Naive B cell (primary cell): ENCODE measurements around the gene CCDC30. TPM values are rescaled to one million over a fixed set of nuclear protein-coding genes. Genes with fewer than 3 reads are reported as not detected.
"Not testable (repeated sequence)": the region's sequence is repeated elsewhere in the genome, so short reads cannot be mapped to it uniquely, and the experiment has no call there.

Experiments used
- ATAC-seq, 2 donors: fragments of 150-1000 bp; cut with Tn5 transposase; 2 replicates each; pipeline ENCODE4 v1.10.0; 2021; ENCODE audit warnings: low read depth in 2 of 2, mild to moderate bottlenecking in 2 of 2, moderate library complexity in 2 of 2
- DNase-seq: peaks from one replicate; pipeline ENCODE4 v3.0.0; 2022
- H3K27ac Mint-ChIP-seq, 6 donors: one replicate each; pipeline ENCODE4 v1.8.0; 2020 to 2022; ENCODE audit warnings: mild to moderate bottlenecking in 6 of 6, mixed read lengths in 6 of 6, moderate library complexity in 5 of 6, inconsistent platforms in 2 of 6
- H3K27me3 Mint-ChIP-seq, 3 donors: one replicate each; pipeline ENCODE4 v1.8.0; 2021 to 2022; ENCODE audit warnings: mixed read lengths in 3 of 3, mild to moderate bottlenecking in 1 of 3
- H3K36me3 Mint-ChIP-seq, 2 donors: one replicate each; pipeline ENCODE4 v1.8.0; 2020 to 2022; ENCODE audit warnings: mixed read lengths in 2 of 2, inconsistent platforms in 1 of 2, mild to moderate bottlenecking in 1 of 2
- H3K4me1 Mint-ChIP-seq, 3 donors: one replicate each; pipeline ENCODE4 v1.8.0; 2020 to 2022; ENCODE audit warnings: mixed read lengths in 3 of 3, inconsistent platforms in 1 of 3, mild to moderate bottlenecking in 1 of 3, moderate library complexity in 1 of 3
- H3K4me3 Mint-ChIP-seq, 8 donors: one replicate each; pipeline ENCODE4 v1.8.0; 2020 to 2022; ENCODE audit warnings: mild to moderate bottlenecking in 8 of 8, mixed read lengths in 8 of 8, moderate library complexity in 8 of 8, inconsistent platforms in 2 of 8
- H3K9me3 Mint-ChIP-seq, 7 donors: one replicate each; pipeline ENCODE4 v1.8.0; 2020 to 2022; ENCODE audit warnings: mixed read lengths in 7 of 7, mild to moderate bottlenecking in 5 of 7, inconsistent platforms in 2 of 7, moderate library complexity in 1 of 7
- polyA plus RNA-seq, 6 donors: library from polyadenylated mRNA; unstranded; fragments of 300-500 nt; fragmentation: Illumina TruSeq; gene quantifications; one replicate each; pipeline ENCODE4 v1.2.3, GENCODE V29; 2021; ENCODE audit warnings: low read depth in 6 of 6

Gene CCDC30
- polyA plus RNA-seq, 6 donors from 2014 or later = 0.72 to 4.0 (median 1.3) TPM

DNA sequence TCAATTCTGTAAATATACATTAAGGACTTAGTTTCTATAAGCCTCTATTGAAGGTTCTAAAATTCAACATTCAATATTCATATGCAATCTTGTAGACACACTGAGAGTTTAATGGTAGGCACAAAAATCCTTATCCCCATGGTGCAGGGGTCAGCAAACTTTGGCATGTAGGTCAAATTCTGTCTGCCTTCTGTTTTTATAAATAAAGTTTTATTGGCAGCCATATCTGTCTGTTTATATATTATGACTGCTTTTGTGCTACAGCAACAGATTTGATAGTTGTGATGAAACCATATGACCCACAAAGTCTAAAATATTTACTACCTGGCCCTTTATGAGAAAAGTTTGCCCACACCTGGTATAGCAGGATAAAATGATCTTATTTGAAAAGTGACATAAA, 104.0 kb downstream of the CCDC30 start:
- ATAC-seq (no peak), DNase-seq (no peak)
- no peak overlapping the region for H3K27ac Mint-ChIP-seq
- no peaks in the 10 kb centered on the region for H3K4me1 Mint-ChIP-seq
- H3K9me3 Mint-ChIP-seq = peaks cover 0 to 2% (median 0%) of the 10 kb centered on the region in 7 donors
- no peaks in the 10 kb centered on the region for H3K36me3 Mint-ChIP-seq
- H3K27me3 Mint-ChIP-seq = no peaks in the 10 kb centered on the region
- H3K4me3 Mint-ChIP-seq = no peak overlapping the region

DNA sequence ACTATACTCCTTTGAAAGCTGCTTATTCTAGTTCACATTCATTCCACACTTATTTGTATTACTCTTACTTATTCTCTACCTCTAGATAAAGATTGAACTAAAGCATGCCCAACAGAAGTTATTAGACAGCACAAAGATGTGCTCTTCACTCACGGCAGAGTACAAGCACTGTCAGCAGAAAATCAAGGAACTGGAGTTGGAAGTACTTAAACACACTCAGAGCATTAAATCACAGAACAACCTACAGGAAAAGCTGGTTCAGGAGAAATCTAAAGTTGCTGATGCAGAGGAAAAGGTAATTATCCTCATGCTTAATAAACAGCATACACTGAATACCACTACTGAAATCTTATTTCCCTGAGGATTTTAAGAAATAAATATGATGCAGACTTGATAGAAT, 113.8 kb downstream of the CCDC30 start:
- Mint-ChIP-seq H3K4me3 (no peak overlapping the region), H3K9me3 (no peaks in the 10 kb centered on the region), H3K27ac (no peak overlapping the region), H3K36me3 (no peaks in the 10 kb centered on the region), H3K4me1 (no peaks in the 10 kb centered on the region), H3K27me3 (no peaks in the 10 kb centered on the region)
- no peak for DNase-seq
- ATAC-seq = no peak

DNA sequence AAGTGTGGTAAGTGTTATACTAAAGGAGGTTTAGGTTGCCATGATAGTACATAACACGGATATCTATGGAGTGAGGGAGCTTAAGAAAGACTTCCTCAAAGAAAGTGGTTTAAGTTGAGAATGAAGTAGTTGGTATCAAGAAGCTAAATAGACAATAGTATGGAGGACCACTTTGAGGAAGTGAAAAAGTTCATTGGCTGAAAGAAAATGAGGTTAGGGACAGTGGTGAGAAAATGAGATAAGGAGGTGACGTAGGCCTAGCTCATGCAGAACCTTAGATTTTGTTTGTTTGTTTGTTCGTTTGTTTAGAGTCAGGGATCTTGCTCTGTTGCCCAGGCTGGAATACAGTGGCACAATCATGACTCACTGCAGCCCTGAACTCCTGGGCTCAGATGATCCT, 122.9 kb downstream of the CCDC30 start:
- H3K4me1 Mint-ChIP-seq = peaks cover 0 to 6% (median 5%) of the 10 kb centered on the region in 3 donors
- ATAC-seq (peak; percentile 80 to 86), DNase-seq (peak; percentile 1)
- peaks cover 9 to 19% (median 15%) of the 10 kb centered on the region in 7 donors for H3K9me3 Mint-ChIP-seq
- H3K4me3 Mint-ChIP-seq = no peak overlapping the region
- H3K36me3 Mint-ChIP-seq = peaks cover 30 to 34% of the 10 kb centered on the region in 2 donors
- no peaks in the 10 kb centered on the region for H3K27me3 Mint-ChIP-seq
- peak overlapping the region in 1 of 6 donors; percentile 72 for H3K27ac Mint-ChIP-seq

DNA sequence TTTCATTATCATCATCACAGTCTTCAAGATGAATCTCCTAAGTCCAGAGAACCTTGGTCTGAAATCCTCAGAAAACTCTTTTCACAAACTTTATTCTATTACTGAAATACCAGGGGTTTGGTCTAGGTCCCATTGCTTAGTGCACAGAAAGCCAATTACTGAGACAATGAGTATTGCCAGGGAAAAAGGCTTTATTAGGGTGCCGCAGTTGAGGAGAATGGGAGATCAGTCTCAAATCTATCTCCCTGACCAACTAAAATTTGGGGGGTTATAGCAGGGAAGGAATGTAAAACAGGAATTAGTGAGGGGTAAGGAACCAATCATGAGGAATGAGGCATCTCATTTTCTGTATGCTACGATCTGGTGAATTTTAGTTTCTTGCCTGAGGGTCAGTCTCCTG, 124.7 kb downstream of the CCDC30 start:
- Mint-ChIP-seq H3K4me3 (peak overlapping the region in 1 of 8 donors; percentile 8), H3K9me3 (peaks cover 9 to 19% (median 15%) of the 10 kb centered on the region in 7 donors), H3K36me3 (peaks cover 30 to 34% of the 10 kb centered on the region in 2 donors), H3K27ac (no peak overlapping the region), H3K27me3 (no peaks in the 10 kb centered on the region), H3K4me1 (peaks cover 0 to 6% (median 5%) of the 10 kb centered on the region in 3 donors)
- no peak for DNase-seq
- ATAC-seq = no peak

DNA sequence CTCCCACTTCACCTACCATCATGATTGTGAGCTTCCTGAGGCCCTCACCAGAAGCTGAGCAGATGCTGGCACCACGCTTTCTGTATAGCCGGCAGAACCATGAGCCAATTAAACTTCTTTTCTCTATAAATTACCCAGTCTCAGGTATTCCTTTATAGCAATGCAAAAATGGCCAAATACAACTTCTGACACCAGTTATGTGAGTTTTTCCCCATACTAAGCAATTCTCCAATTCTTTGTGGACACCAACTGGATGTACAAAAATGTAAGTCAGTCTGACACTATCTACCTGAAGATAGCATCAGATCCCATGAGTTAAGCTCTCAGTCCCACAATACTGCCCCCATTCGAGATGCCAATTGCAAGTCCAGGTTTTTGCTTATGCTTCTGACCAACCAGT, 129.7 kb downstream of the CCDC30 start:
- ATAC-seq = no peak
- H3K4me3 Mint-ChIP-seq = no peak overlapping the region

DNA sequence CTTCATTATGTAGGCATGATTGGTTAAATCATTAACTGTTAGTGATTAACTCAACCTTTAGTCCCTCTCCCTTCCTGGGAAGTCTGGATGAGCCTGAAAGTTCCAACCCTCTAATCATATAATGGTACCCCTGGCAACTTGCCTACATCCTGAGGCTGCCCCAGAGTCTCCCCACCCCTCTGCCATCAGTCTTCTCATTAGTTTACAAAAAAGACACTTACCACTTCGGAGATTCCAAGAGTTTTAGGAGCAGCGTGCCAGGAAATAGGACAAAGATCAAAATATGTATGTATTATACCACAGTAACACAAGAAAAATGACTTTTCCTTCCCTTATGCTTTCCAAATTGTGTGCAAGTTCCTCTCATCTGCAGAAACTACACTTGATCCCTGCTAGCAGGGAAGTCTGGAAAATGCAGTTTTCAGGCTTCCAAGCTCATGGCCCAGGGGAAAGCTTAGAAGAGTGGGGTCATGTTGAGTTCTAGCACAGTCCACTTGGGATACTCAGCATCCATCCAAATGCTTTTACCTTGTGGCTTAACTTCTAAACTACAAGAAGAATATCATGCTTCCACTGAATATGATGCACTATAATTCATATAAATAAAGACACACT, 130.5 kb downstream of the CCDC30 start:
- H3K4me3 Mint-ChIP-seq = no peak overlapping the region
- no peak overlapping the region for H3K27ac Mint-ChIP-seq
- H3K27me3 Mint-ChIP-seq = no peaks in the 10 kb centered on the region
- H3K9me3 Mint-ChIP-seq = peaks cover 0 to 6% (median 4%) of the 10 kb centered on the region in 7 donors
- peaks cover 25 to 29% of the 10 kb centered on the region in 2 donors for H3K36me3 Mint-ChIP-seq
- ATAC-seq = no peak
- no peak for DNase-seq
- H3K4me1 Mint-ChIP-seq = no peaks in the 10 kb centered on the region

More for the DNA sequence above, 129.7 kb downstream of the CCDC30 start:
- Mint-ChIP-seq H3K27me3 (no peaks in the 10 kb centered on the region), H3K27ac (no peak overlapping the region), H3K36me3 (peaks cover 31 to 37% of the 10 kb centered on the region in 2 donors), H3K4me1 (no peaks in the 10 kb centered on the region), H3K9me3 (peaks cover 5 to 11% (median 7%) of the 10 kb centered on the region in 7 donors)
- no peak for DNase-seq

DNA sequence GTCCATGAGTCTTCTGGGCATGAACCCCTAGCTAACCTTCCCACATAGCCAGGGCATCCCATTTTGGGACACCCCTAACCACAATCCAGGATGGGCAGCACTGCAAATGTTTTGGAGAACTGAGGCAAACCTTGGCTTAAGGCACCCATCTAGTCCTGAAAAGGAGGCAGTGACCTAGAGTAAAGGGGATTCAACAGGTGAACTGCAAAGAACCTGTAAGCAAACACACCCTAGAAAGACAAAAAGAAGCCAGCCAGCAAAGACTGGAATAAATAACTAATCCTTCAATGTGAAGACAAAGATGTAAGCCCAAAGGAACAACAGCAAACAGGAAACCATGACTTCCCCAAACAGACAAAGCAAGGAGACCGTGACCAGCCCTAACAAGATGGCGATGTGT, 138.4 kb downstream of the CCDC30 start:
- peak overlapping the region in 1 of 6 donors; percentile 10 for H3K27ac Mint-ChIP-seq
- DNase-seq = no peak
- H3K36me3 Mint-ChIP-seq = peaks cover 11 to 30% of the 10 kb centered on the region in 2 donors
- no peak overlapping the region for H3K4me3 Mint-ChIP-seq
- peaks cover 0 to 5% (median 0%) of the 10 kb centered on the region in 3 donors for H3K4me1 Mint-ChIP-seq
- H3K27me3 Mint-ChIP-seq = peaks cover 0 to 5% (median 0%) of the 10 kb centered on the region in 3 donors
- no peak for ATAC-seq
- peaks cover 4 to 28% (median 18%) of the 10 kb centered on the region in 7 donors for H3K9me3 Mint-ChIP-seq

DNA sequence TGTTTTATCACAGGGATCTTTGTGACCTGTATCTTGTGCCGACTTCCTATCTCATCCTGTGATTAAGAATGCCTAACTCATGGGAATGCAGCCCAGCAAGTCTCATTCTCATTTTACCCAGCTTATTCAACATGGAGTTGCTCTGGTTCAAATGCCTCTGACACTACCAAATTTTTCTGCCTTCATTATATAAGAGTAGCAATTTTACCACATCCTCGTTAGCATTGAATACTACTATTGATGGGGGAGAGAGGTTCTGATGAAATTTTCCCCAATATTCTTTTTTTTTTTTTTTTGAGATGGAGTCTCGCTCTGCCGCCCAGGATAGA, 150.7 kb downstream of the CCDC30 start:
- H3K4me1 Mint-ChIP-seq = peaks cover 4 to 5% (median 5%) of the 10 kb centered on the region in 3 donors
- DNase-seq = no peak
- ATAC-seq = no peak
- no peak overlapping the region for H3K27ac Mint-ChIP-seq
- H3K9me3 Mint-ChIP-seq = no peaks in the 10 kb centered on the region
- no peak overlapping the region for H3K4me3 Mint-ChIP-seq
- H3K36me3 Mint-ChIP-seq = peaks cover 6 to 7% of the 10 kb centered on the region in 2 donors
- H3K27me3 Mint-ChIP-seq = no peaks in the 10 kb centered on the region

DNA sequence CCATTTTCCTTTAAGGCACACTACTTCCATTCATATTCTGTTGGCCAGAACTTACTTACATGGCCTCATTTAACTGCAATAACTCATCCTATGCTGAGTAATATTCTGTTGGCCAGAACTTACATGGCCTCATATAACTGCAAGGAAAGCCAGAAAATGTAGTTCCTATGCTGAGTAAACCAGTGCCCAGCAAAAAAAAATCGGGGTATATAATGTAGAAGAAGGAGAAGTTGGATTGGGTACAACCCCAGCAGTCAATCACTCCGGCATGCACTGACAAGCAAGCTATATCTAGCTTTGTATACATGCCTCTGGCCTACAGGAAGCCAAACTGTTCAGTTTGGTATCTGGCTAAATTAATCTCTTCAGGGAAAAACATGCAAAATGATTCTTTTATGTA, 155.8 kb downstream of the CCDC30 start:
- no peak for ATAC-seq
- no peak for DNase-seq
- H3K27me3 Mint-ChIP-seq = no peaks in the 10 kb centered on the region
- peaks cover 0 to 4% (median 0%) of the 10 kb centered on the region in 7 donors for H3K9me3 Mint-ChIP-seq
- peaks cover 6 to 7% of the 10 kb centered on the region in 2 donors for H3K36me3 Mint-ChIP-seq
- H3K27ac Mint-ChIP-seq = no peak overlapping the region
- no peaks in the 10 kb centered on the region for H3K4me1 Mint-ChIP-seq
- H3K4me3 Mint-ChIP-seq = no peak overlapping the region

DNA sequence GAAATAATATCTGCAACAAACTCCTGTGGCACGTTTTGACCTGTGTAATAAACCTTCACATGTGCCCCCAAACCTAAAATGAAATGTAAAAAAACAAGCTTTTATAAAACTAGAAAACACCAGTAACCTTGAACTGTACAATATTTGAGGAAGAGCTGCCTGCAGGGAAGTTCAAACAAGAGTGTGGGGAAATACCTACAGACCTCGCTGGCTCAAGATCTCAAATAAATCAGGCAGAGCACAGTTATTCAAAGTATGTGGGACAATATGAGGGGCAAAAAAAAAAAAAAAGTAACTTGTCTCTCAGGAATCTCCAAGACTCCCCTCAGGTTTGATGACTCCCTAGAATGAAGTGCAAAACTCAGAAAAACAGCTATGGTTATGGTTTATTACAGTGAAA, 157.2 kb downstream of the CCDC30 start:
- Mint-ChIP-seq H3K27ac (no peak overlapping the region), H3K4me1 (no peaks in the 10 kb centered on the region), H3K9me3 (peaks cover 0 to 4% (median 0%) of the 10 kb centered on the region in 7 donors), H3K27me3 (no peaks in the 10 kb centered on the region), H3K36me3 (peaks cover 0 to 6% of the 10 kb centered on the region in 2 donors), H3K4me3 (no peak overlapping the region)
- ATAC-seq (no peak), DNase-seq (no peak)

DNA sequence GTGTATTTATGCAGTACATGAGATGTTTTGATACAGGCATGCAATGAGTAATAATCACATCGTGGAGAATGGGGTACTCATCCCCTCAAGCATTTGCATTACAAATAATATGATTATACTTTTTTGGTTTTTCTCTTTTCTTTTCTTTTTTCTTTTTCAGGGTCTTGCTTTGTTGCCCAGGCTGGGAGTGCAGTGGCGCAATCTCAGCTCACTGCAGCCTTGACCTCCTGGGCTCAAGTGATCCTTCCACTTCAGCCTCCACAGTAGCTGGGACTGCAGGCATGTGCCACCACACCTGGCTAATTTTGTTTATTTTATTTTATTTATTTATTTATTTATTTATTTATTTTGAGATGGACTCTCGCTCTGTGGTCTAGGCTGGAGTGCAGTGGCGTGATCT, 158.1 kb downstream of the CCDC30 start:
- H3K27me3 Mint-ChIP-seq, ATAC-seq: not testable (repeated sequence)

DNA sequence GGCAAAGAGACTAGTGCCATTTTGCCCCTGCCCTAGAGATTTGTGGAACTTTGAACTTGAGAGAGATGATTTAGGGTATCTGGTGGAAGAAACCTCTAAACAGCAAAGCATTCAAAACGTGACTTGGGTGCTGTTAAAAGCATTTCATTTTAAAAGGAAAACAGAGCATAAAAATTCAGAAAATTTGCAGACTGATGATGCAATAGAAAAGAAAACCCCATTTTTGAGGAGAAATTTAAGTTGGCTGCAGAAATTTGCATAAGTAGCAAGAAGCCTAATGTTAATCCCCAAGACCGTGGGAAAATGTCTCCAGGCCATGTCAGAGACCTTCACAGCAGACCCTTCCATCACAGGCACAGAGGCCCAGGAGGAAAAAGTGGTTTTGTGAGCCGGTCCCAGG, 164.1 kb downstream of the CCDC30 start:
- not testable (repeated sequence) for H3K27ac Mint-ChIP-seq, H3K27me3 Mint-ChIP-seq, H3K9me3 Mint-ChIP-seq, H3K4me1 Mint-ChIP-seq, DNase-seq, ATAC-seq, H3K4me3 Mint-ChIP-seq, H3K36me3 Mint-ChIP-seq

More for the DNA sequence above, 158.1 kb downstream of the CCDC30 start:
- not testable (repeated sequence) for H3K9me3 Mint-ChIP-seq, DNase-seq, H3K27ac Mint-ChIP-seq, H3K4me3 Mint-ChIP-seq, H3K4me1 Mint-ChIP-seq, H3K36me3 Mint-ChIP-seq

DNA sequence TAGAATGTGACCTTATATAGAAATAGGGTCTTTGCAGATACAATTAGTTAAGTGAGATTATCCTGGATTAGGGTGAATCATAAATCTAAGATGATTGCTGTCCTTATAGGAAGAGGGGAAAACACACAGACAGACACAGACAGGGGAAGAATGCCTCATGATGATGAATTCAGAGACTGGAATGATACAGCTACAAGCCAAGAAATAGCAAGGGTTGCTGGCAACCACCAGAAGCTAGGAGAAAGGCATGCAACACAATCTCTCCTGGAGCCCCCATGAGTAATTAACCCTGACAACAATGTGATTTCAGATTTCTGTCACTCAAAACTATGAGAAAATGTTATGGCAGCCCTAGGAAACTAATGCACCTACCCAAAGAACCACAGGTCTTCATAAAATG, 176.0 kb downstream of the CCDC30 start:
- H3K4me3 Mint-ChIP-seq = no peak overlapping the region
- H3K27ac Mint-ChIP-seq = no peak overlapping the region
- no peaks in the 10 kb centered on the region for H3K9me3 Mint-ChIP-seq
- H3K36me3 Mint-ChIP-seq = peaks cover 0 to 1% of the 10 kb centered on the region in 2 donors
- DNase-seq = no peak
- H3K4me1 Mint-ChIP-seq = no peaks in the 10 kb centered on the region
- no peak for ATAC-seq
- H3K27me3 Mint-ChIP-seq = no peaks in the 10 kb centered on the region

DNA sequence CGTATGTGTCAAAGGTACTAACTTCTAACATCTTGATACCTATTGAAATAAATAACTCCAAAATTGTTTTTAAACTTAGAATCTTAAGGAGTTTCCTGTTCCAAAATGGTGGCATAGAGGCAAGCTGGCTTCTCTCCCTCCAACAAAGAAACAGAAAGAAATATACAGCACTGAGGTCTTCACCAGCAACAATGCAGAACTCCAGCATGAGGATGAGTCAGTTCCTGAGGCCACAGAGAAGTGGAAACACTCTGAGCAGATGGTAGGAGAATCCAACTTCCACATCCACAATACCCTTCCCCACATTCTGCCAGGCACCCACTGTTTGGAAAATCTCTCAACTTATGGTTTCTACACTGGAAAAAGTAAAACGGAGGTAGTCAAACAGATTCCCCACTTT, 183.0 kb downstream of the CCDC30 start:
- DNase-seq = no peak
- H3K27me3 Mint-ChIP-seq = peaks cover 0 to 4% (median 3%) of the 10 kb centered on the region in 3 donors
- H3K27ac Mint-ChIP-seq = no peak overlapping the region
- H3K9me3 Mint-ChIP-seq = peaks cover 0 to 16% (median 7%) of the 10 kb centered on the region in 7 donors
- H3K36me3 Mint-ChIP-seq = peaks cover 22 to 27% of the 10 kb centered on the region in 2 donors
- no peaks in the 10 kb centered on the region for H3K4me1 Mint-ChIP-seq
- H3K4me3 Mint-ChIP-seq = no peak overlapping the region
- no peak for ATAC-seq
